ENCODE data around the gene PHLPP1. TPM values are rescaled to one million over a fixed set of nuclear protein-coding genes. Genes with fewer than 3 reads are reported as not detected.

PHLPP1 gene
- total RNA-seq, 5 donors from 2014 or later (not counting 1 experiment from before 2014, with no cell fraction given) = 6.9 to 11.5 (median 7.4) TPM

GRCh38 chr18:63017977-63018376, 302.6 kb downstream of the PHLPP1 start:
- Histone ChIP-seq H3K4me1 (ENCODE audit: control insufficient read depth in 1 of 2, extremely low read depth in 1 of 2, insufficient read depth in 2 of 2, low read length in 2 of 2) (no peaks in the 10 kb centered on the region), H3K4me3 (ENCODE audit: control insufficient read depth in 1 of 2, extremely low read depth in 1 of 2, low read length in 1 of 2) (no peak overlapping the region), H3K27me3 (replicated peaks in 1 of 2; ENCODE audit: control insufficient read depth in 2 of 2, extremely low read depth in 1 of 2, insufficient read depth in 2 of 2, low read length in 1 of 2) (peaks cover 0 to 7% of the 10 kb centered on the region in 2 experiments), H3K9me3 (no peaks in the 10 kb centered on the region), H3K36me3 (ENCODE audit: control insufficient read depth in 2 of 2, extremely low read depth in 1 of 2, insufficient read depth in 1 of 2, low read length in 1 of 2) (no peaks in the 10 kb centered on the region), H3K27ac (ENCODE audit: low read length) (no peak overlapping the region)
- Mint-ChIP-seq H3K27me3 (peaks cover 11 to 24% of the 10 kb centered on the region in 2 donors), H3K4me3 (no peak overlapping the region), H3K27ac (no peak overlapping the region), H3K9me3 (peaks cover 6 to 8% (median 8%) of the 10 kb centered on the region in 3 donors), H3K36me3 (no peaks in the 10 kb centered on the region), H3K4me1 (no peaks in the 10 kb centered on the region)
- ChIA-PET CTCF (interaction anchor here (0.5 to 5.1 kb wide), 18 partner anchors 49 to 1188 kb away, joined by 3 to 60 read pairs (median 4); no protein-coding TSS in a partner anchor), POLR2A (interaction anchor here in 1 of 2 donors (0.6 kb wide), 1 partner anchor 345 kb away, joined by 3 read pairs; no protein-coding TSS in a partner anchor)
- no peak for ATAC-seq (replicated peaks in 1 of 4)
- no peak for DNase-seq

- CTCF ChIA-PET = interaction anchor here (0.6 to 0.9 kb wide), 3 partner anchors 307 to 419 kb away, joined by 3 to 5 read pairs (median 3); partner anchors contain the start of gene PHLPP1 (in 1 of the 2)
- no peak overlapping the region for H3K4me3 Mint-ChIP-seq
- no peaks in the 10 kb centered on the region for H3K36me3 Mint-ChIP-seq
- WGBS (ENCODE audit: insufficient coverage) = 93% methylated on average over 23 of the region's 26 CpGs
- no peak for ATAC-seq (replicated peaks in 1 of 4)
- Histone ChIP-seq H3K36me3 (ENCODE audit: control insufficient read depth in 2 of 2, extremely low read depth in 1 of 2, insufficient read depth in 1 of 2, low read length in 1 of 2) (no peaks in the 10 kb centered on the region), H3K4me3 (ENCODE audit: control insufficient read depth in 1 of 2, extremely low read depth in 1 of 2, low read length in 1 of 2) (no peak overlapping the region), H3K27ac (ENCODE audit: low read length) (no peak overlapping the region), H3K4me1 (ENCODE audit: control insufficient read depth in 1 of 2, extremely low read depth in 1 of 2, insufficient read depth in 2 of 2, low read length in 2 of 2) (no peaks in the 10 kb centered on the region), H3K27me3 (replicated peaks in 1 of 2; ENCODE audit: control insufficient read depth in 2 of 2, extremely low read depth in 1 of 2, insufficient read depth in 2 of 2, low read length in 1 of 2) (no peaks in the 10 kb centered on the region), H3K9me3 (no peaks in the 10 kb centered on the region)
- H3K9me3 Mint-ChIP-seq = peaks cover 6 to 8% (median 8%) of the 10 kb centered on the region in 3 donors
- peaks cover 0 to 2% of the 10 kb centered on the region in 2 donors for H3K27me3 Mint-ChIP-seq
- H3K27ac Mint-ChIP-seq = no peak overlapping the region
- POLR2A ChIA-PET = no interaction called here
- DNase-seq = peak in 2 of 35 experiments; percentile 3 to 17
- no peaks in the 10 kb centered on the region for H3K4me1 Mint-ChIP-seq
These were observed 307.2 kb downstream of the PHLPP1 start for GRCh38 chr18:63022429-63023022.

DNA sequence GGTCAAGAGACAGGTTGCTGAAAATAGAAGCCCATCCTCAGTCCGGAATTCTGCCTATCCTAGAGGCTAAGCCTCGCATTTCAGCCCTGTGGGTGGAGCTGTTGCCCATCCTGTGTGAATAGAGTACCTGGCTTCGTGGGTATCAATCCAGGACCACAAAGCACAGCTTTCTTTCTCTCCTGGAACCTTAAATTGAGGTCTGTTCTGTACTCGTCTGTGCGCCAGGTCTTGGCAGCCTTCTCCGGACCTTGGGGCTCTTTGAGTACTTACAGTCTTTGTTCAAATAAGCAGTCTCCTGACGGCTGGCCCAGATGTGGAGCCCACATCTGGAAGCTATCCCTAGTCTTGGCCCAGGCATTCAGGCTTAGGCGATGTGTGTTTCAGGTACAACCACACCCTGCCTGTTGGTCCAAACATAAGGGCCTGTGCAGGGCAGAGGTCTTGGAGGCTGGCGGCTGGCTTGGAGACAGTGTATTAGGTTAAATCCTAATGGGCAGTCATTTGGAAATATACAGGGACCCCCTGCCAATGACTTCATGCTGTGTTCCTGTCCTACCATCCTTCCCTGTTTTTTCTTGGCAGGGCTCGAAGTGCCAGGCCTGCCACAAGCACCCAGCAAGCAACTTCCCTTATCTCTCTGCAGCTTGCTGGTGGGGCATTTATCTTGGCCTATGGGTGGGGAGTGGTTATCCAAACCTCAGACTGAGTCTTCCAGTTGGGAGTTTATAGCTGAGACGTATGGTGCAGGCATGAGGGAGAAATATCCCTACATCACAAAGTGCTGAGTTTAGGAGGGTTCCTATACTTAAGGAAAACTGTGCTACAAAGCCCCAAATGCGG, 310.1 kb downstream of the PHLPP1 start:
- POLR2A ChIA-PET = no interaction called here
- CTCF ChIA-PET = interaction anchor here (0.6 to 1.2 kb wide), 3 partner anchors 9 to 297 kb away, joined by 4 to 5 read pairs (median 5); no protein-coding TSS in a partner anchor
- Mint-ChIP-seq H3K4me3 (no peak overlapping the region), H3K36me3 (no peaks in the 10 kb centered on the region), H3K27me3 (no peaks in the 10 kb centered on the region), H3K27ac (no peak overlapping the region), H3K4me1 (no peaks in the 10 kb centered on the region), H3K9me3 (no peaks in the 10 kb centered on the region)
- H3K36me3 ChIP-seq (ENCODE audit: control insufficient read depth in 2 of 2, extremely low read depth in 1 of 2, insufficient read depth in 1 of 2, low read length in 1 of 2) = no peaks in the 10 kb centered on the region
- no peak overlapping the region for H3K4me3 ChIP-seq (ENCODE audit: control insufficient read depth in 1 of 2, extremely low read depth in 1 of 2, low read length in 1 of 2)
- WGBS (ENCODE audit: insufficient coverage) = 79% methylated on average over 5 of the region's 12 CpGs
- H3K27ac ChIP-seq (ENCODE audit: low read length) = no peak overlapping the region
- no peaks in the 10 kb centered on the region for H3K9me3 ChIP-seq
- DNase-seq = peak in 1 of 35 experiments; percentile 11
- H3K27me3 ChIP-seq (replicated peaks in 1 of 2; ENCODE audit: control insufficient read depth in 2 of 2, extremely low read depth in 1 of 2, insufficient read depth in 2 of 2, low read length in 1 of 2) = no peaks in the 10 kb centered on the region
- no peak for ATAC-seq (replicated peaks in 1 of 4)
- H3K4me1 ChIP-seq (ENCODE audit: control insufficient read depth in 1 of 2, extremely low read depth in 1 of 2, insufficient read depth in 2 of 2, low read length in 2 of 2) = no peaks in the 10 kb centered on the region

- H3K36me3 ChIP-seq (ENCODE audit: control insufficient read depth in 2 of 2, extremely low read depth in 1 of 2, insufficient read depth in 1 of 2, low read length in 1 of 2) = no peaks in the 10 kb centered on the region
- H3K36me3 Mint-ChIP-seq = no peaks in the 10 kb centered on the region
- POLR2A ChIA-PET = no interaction called here
- no peaks in the 10 kb centered on the region for H3K4me1 ChIP-seq (ENCODE audit: control insufficient read depth in 1 of 2, extremely low read depth in 1 of 2, insufficient read depth in 2 of 2, low read length in 2 of 2)
- H3K27ac ChIP-seq (ENCODE audit: low read length) = no peak overlapping the region
- H3K27me3 ChIP-seq (replicated peaks in 1 of 2; ENCODE audit: control insufficient read depth in 2 of 2, extremely low read depth in 1 of 2, insufficient read depth in 2 of 2, low read length in 1 of 2) = no peaks in the 10 kb centered on the region
- H3K9me3 ChIP-seq = no peaks in the 10 kb centered on the region
- no peak overlapping the region for H3K4me3 Mint-ChIP-seq
- CTCF ChIA-PET = interaction anchor here (0.6 to 1.6 kb wide), 4 partner anchors 8 to 411 kb away, joined by 3 to 8 read pairs (median 3); no protein-coding TSS in a partner anchor
- peaks cover 0 to 2% of the 10 kb centered on the region in 2 donors for H3K27me3 Mint-ChIP-seq
- no peak overlapping the region for H3K27ac Mint-ChIP-seq
- DNase-seq (no peak), ATAC-seq (replicated peaks in 1 of 4) (no peak)
- H3K4me1 Mint-ChIP-seq = no peaks in the 10 kb centered on the region
- no CpG with 5 or more reads among the region's 2 CpGs for WGBS (ENCODE audit: insufficient coverage)
- H3K9me3 Mint-ChIP-seq = no peaks in the 10 kb centered on the region
- no peak overlapping the region for H3K4me3 ChIP-seq (ENCODE audit: control insufficient read depth in 1 of 2, extremely low read depth in 1 of 2, low read length in 1 of 2)
These were observed 313.0 kb downstream of the PHLPP1 start for GRCh38 chr18:63028380-63028779.

Other genes with a start within 250 kb of the PHLPP1 start
- 10 to 100 TPM; 46.1 to 88.0 (median 52.2) TPM for gene ZCCHC2, start 192.5 kb upstream of the PHLPP1 start, total RNA-seq